ENCODE measurements around the gene HSPD1. TPM values are rescaled to one million over a fixed set of nuclear protein-coding genes. Genes with fewer than 3 reads are reported as not detected.

Gene HSPD1
- total and polyA plus RNA-seq, 2 experiments from 2014 or later = 309 to 327 TPM

DNA sequence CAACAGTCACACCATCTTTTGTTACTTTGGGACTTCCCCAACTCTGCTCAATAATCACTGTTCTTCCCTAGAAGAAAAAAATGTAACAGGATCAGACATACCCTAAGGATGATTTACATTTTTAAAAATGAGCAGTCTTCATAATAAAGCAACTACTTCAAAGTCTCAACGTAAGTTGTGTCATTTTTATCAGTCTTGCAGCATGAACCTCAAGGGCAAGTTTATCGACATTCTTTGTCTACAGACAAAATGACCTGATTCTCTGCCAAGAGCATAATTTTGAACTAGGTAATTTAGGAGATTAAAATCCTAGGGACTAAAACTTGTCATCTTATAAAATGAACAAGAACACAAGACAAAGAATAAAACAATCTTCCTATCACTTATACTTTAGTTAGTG, 2.3 kb downstream of the HSPD1 start:
- no peaks in the 10 kb centered on the region for H3K27me3 ChIP-seq
- H4K20me1 ChIP-seq (ENCODE audit: insufficient read depth, poor library complexity, severe bottlenecking) = peaks cover 37% of the 10 kb centered on the region
- H3K9me3 ChIP-seq (ENCODE audit: low read depth) = no peaks in the 10 kb centered on the region
- H3K4me3 ChIP-seq = peak overlapping the region; percentile 71
- no peak for DNase-seq (ENCODE audit: low spot score)
- H3K36me3 ChIP-seq (replicated peaks; ENCODE audit: insufficient read depth, low read depth) = peaks cover 5% of the 10 kb centered on the region
- no peak overlapping the region for H3K27ac ChIP-seq
- H3K79me2 ChIP-seq = peaks cover 88% of the 10 kb centered on the region
- peak overlapping the region; percentile 87 for H3K4me2 ChIP-seq
- no peaks in the 10 kb centered on the region for H3K9me2 ChIP-seq (replicated peaks; ENCODE audit: insufficient read depth)
- 34% methylated on average over 2 of the region's 2 CpGs for WGBS (ENCODE audit: low lambda C conversion rate, missing lambda C conversion rate)
- TF ChIP-seq EZH2phosphoT487 (IDR thresholded peaks at IDR 0.05; ENCODE audit: low read depth, severe bottlenecking, unreplicated experiment) (no peak), EZH2 (IDR thresholded peaks at IDR 0.05; ENCODE audit: borderline replicate concordance) (no peak)
- TF ChIP-seq, protein P1, sequence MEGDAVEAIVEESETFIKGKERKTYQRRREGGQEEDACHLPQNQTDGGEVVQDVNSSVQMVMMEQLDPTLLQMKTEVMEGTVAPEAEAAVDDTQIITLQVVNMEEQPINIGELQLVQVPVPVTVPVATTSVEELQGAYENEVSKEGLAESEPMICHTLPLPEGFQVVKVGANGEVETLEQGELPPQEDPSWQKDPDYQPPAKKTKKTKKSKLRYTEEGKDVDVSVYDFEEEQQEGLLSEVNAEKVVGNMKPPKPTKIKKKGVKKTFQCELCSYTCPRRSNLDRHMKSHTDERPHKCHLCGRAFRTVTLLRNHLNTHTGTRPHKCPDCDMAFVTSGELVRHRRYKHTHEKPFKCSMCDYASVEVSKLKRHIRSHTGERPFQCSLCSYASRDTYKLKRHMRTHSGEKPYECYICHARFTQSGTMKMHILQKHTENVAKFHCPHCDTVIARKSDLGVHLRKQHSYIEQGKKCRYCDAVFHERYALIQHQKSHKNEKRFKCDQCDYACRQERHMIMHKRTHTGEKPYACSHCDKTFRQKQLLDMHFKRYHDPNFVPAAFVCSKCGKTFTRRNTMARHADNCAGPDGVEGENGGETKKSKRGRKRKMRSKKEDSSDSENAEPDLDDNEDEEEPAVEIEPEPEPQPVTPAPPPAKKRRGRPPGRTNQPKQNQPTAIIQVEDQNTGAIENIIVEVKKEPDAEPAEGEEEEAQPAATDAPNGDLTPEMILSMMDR (IDR thresholded peaks at IDR 0.05; ENCODE audit: poor library complexity) = no peak
- H2AFZ ChIP-seq = no peak overlapping the region
- peaks cover 27% of the 10 kb centered on the region for H3K4me1 ChIP-seq (ENCODE audit: insufficient read depth)

DNA sequence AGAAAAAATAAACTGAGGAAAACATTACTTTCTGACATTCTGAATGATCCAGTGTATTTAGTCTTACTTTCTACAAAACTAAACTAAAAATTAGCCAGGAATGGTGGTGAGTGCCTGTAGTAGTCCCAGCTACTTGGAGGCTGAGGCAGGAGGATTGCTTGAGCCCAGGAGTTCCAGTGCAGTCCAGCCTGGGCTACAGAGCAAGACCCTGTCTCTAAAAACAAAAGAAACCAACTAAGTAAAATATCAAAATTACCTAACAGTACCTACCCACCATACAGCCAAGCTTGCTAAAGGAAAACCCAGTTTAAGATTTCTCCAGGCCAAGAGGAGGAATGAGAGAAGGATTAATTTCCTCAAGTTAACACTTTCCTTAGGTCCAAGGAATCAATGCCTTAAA, 2.9 kb downstream of the HSPD1 start:
- Histone ChIP-seq H3K79me2 (peaks cover 86% of the 10 kb centered on the region), H3K4me2 (peak overlapping the region; percentile 87), H2AFZ (no peak overlapping the region), H4K20me1 (ENCODE audit: insufficient read depth, poor library complexity, severe bottlenecking) (peaks cover 35% of the 10 kb centered on the region), H3K4me1 (ENCODE audit: insufficient read depth) (peaks cover 20% of the 10 kb centered on the region), H3K27ac (no peak overlapping the region), H3K9me2 (replicated peaks; ENCODE audit: insufficient read depth) (no peaks in the 10 kb centered on the region), H3K36me3 (replicated peaks; ENCODE audit: insufficient read depth, low read depth) (peaks cover 5% of the 10 kb centered on the region), H3K4me3 (no peak overlapping the region), H3K27me3 (no peaks in the 10 kb centered on the region), H3K9me3 (ENCODE audit: low read depth) (no peaks in the 10 kb centered on the region)
- TF ChIP-seq, protein P1 (IDR thresholded peaks at IDR 0.05; ENCODE audit: poor library complexity) = no peak
- TF ChIP-seq EZH2phosphoT487 (IDR thresholded peaks at IDR 0.05; ENCODE audit: low read depth, severe bottlenecking, unreplicated experiment) (no peak), EZH2 (IDR thresholded peaks at IDR 0.05; ENCODE audit: borderline replicate concordance) (no peak)
- DNase-seq (ENCODE audit: low spot score) = no peak

DNA sequence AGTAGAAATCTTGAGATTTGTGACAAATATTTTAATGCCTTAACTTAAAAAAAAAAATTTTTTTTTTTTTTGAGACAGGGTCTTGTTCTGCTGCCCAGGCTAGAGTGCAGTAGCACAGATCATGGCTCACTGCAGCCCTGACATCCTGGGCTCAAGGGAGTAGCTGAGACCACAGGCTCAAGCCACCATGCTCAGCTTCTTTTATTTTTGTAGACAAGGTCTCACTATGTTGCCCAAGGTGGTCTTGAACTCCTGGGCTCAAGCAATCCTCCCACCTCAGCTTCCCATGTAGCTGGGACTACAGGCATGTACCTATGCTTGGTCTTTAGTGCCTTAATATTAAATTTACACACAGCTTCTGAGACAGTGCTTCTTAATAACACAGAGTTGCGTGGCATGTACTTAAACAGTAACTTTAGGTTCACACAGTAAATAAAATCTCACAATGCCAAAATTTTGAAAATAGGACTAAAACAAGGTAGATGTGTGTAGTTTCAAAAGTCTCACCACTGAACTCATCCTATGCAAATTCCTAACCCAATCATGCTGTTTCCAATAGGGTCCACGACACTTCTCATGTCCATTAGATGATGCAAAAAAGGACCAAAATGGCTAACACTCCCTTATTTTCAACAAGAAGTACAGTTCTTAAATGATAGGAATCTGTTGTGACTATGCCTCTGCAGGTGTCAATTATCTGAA, 4.1 kb downstream of the HSPD1 start:
- peaks cover 35% of the 10 kb centered on the region for H4K20me1 ChIP-seq (ENCODE audit: insufficient read depth, poor library complexity, severe bottlenecking)
- H2AFZ ChIP-seq = no peak overlapping the region
- H3K4me2 ChIP-seq = peak overlapping the region; percentile 87

More for the DNA sequence above, 4.1 kb downstream of the HSPD1 start:
- Histone ChIP-seq H3K9me3 (ENCODE audit: low read depth) (no peaks in the 10 kb centered on the region), H3K9me2 (replicated peaks; ENCODE audit: insufficient read depth) (no peaks in the 10 kb centered on the region), H3K79me2 (peaks cover 76% of the 10 kb centered on the region), H3K4me1 (ENCODE audit: insufficient read depth) (peaks cover 15% of the 10 kb centered on the region), H3K27me3 (no peaks in the 10 kb centered on the region), H3K27ac (no peak overlapping the region), H3K4me3 (no peak overlapping the region), H3K36me3 (replicated peaks; ENCODE audit: insufficient read depth, low read depth) (peaks cover 8% of the 10 kb centered on the region)
- TF ChIP-seq, protein P1 (IDR thresholded peaks at IDR 0.05; ENCODE audit: poor library complexity) = no peak
- TF ChIP-seq EZH2 (IDR thresholded peaks at IDR 0.05; ENCODE audit: borderline replicate concordance) (no peak), EZH2phosphoT487 (IDR thresholded peaks at IDR 0.05; ENCODE audit: low read depth, severe bottlenecking, unreplicated experiment) (no peak)
- 93% methylated on average over 2 of the region's 2 CpGs for WGBS (ENCODE audit: low lambda C conversion rate, missing lambda C conversion rate)
- DNase-seq (ENCODE audit: low spot score) = no peak
